Measurements from ENCODE around the gene CLCN6.

- TF ChIP-seq, protein P1, sequence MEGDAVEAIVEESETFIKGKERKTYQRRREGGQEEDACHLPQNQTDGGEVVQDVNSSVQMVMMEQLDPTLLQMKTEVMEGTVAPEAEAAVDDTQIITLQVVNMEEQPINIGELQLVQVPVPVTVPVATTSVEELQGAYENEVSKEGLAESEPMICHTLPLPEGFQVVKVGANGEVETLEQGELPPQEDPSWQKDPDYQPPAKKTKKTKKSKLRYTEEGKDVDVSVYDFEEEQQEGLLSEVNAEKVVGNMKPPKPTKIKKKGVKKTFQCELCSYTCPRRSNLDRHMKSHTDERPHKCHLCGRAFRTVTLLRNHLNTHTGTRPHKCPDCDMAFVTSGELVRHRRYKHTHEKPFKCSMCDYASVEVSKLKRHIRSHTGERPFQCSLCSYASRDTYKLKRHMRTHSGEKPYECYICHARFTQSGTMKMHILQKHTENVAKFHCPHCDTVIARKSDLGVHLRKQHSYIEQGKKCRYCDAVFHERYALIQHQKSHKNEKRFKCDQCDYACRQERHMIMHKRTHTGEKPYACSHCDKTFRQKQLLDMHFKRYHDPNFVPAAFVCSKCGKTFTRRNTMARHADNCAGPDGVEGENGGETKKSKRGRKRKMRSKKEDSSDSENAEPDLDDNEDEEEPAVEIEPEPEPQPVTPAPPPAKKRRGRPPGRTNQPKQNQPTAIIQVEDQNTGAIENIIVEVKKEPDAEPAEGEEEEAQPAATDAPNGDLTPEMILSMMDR (IDR thresholded peaks at IDR 0.05): no peak
- no peak for TF ChIP-seq POLR2A (IDR thresholded peaks at IDR 0.05)
Measured at GRCh38 chr1:11766429-11766776, 39.6 kb upstream of the CLCN6 start.
